ENCODE results near the gene FTMT.
"Not testable (repeated sequence)": the region's sequence is repeated elsewhere in the genome, so short reads cannot be mapped to it uniquely, and the experiment has no call there.

Gene FTMT

GRCh38 chr5:121851643-121852574 lies at the start of gene FTMT:
FTMT (plus strand) TSS chr5:121851882; CDS start chr5:121851964, 82 bp downstream.
- DNase-seq: no peak

GRCh38 chr5:121805251-121805650 lies 46.4 kb upstream of the FTMT start:
- not testable (repeated sequence) for DNase-seq

GRCh38 chr5:121805911-121806310 lies 45.8 kb upstream of the FTMT start:
- no peak for DNase-seq

GRCh38 chr5:121816164-121816563 lies 35.5 kb upstream of the FTMT start:
- DNase-seq: no peak

GRCh38 chr5:121819682-121820261 lies 31.9 kb upstream of the FTMT start:
- no peak for DNase-seq

GRCh38 chr5:121833617-121834016 lies 18.1 kb upstream of the FTMT start:
- DNase-seq: no peak

- no peak for DNase-seq
Observed at GRCh38 chr5:121834021-121834420, 17.7 kb upstream of the FTMT start.

GRCh38 chr5:121841892-121842291 lies 9.8 kb upstream of the FTMT start:
- DNase-seq: no peak

- DNase-seq: no peak
Observed at GRCh38 chr5:121850272-121850671, 1.4 kb upstream of the FTMT start.

- DNase-seq: no peak
Observed at GRCh38 chr5:121853850-121854249, 2.2 kb downstream of the FTMT start.

- DNase-seq: no peak
Observed at GRCh38 chr5:121862801-121863200, 11.1 kb downstream of the FTMT start.

- DNase-seq: no peak
Observed at GRCh38 chr5:121863753-121864285, 12.1 kb downstream of the FTMT start.

GRCh38 chr5:121867403-121867802 lies 15.7 kb downstream of the FTMT start:
- DNase-seq: no peak

- no peak for DNase-seq
Observed at GRCh38 chr5:121870489-121870888, 18.8 kb downstream of the FTMT start.

- DNase-seq: no peak
Observed at GRCh38 chr5:121872856-121873255, 21.2 kb downstream of the FTMT start.

GRCh38 chr5:121873409-121873808 lies 21.7 kb downstream of the FTMT start:
- no peak for DNase-seq

- DNase-seq: no peak
Observed at GRCh38 chr5:121885630-121886029, 33.9 kb downstream of the FTMT start.

- DNase-seq: no peak
Observed at GRCh38 chr5:121887727-121888126, 36.0 kb downstream of the FTMT start.

GRCh38 chr5:121890297-121890858 lies 38.7 kb downstream of the FTMT start:
- no peak for DNase-seq

GRCh38 chr5:121897341-121897740 lies 45.7 kb downstream of the FTMT start:
- no peak for DNase-seq

GRCh38 chr5:121899346-121899745 lies 47.7 kb downstream of the FTMT start:
- no peak for DNase-seq

Data from GDM1 (cell line).